ENCODE data around the gene KCNK6.

- TF ChIP-seq, protein P1, sequence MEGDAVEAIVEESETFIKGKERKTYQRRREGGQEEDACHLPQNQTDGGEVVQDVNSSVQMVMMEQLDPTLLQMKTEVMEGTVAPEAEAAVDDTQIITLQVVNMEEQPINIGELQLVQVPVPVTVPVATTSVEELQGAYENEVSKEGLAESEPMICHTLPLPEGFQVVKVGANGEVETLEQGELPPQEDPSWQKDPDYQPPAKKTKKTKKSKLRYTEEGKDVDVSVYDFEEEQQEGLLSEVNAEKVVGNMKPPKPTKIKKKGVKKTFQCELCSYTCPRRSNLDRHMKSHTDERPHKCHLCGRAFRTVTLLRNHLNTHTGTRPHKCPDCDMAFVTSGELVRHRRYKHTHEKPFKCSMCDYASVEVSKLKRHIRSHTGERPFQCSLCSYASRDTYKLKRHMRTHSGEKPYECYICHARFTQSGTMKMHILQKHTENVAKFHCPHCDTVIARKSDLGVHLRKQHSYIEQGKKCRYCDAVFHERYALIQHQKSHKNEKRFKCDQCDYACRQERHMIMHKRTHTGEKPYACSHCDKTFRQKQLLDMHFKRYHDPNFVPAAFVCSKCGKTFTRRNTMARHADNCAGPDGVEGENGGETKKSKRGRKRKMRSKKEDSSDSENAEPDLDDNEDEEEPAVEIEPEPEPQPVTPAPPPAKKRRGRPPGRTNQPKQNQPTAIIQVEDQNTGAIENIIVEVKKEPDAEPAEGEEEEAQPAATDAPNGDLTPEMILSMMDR (IDR thresholded peaks at IDR 0.05): no peak
- TF ChIP-seq EZH2 (IDR thresholded peaks at IDR 0.05; ENCODE audit: borderline replicate concordance, insufficient read depth, low read depth, low read length, poor library complexity, severe bottlenecking): no peak
Observed at GRCh38 chr19:38304352-38304865, 15.2 kb upstream of the KCNK6 start.
